ENCODE measurements around the gene TADA3. TPM values are rescaled to one million over a fixed set of nuclear protein-coding genes. Genes with fewer than 3 reads are reported as not detected.

TADA3 gene
- total and polyA plus RNA-seq, 2 donors (not counting 1 experiment from before 2014, with no cell fraction given), result 51.2 to 87.9 TPM

DNA sequence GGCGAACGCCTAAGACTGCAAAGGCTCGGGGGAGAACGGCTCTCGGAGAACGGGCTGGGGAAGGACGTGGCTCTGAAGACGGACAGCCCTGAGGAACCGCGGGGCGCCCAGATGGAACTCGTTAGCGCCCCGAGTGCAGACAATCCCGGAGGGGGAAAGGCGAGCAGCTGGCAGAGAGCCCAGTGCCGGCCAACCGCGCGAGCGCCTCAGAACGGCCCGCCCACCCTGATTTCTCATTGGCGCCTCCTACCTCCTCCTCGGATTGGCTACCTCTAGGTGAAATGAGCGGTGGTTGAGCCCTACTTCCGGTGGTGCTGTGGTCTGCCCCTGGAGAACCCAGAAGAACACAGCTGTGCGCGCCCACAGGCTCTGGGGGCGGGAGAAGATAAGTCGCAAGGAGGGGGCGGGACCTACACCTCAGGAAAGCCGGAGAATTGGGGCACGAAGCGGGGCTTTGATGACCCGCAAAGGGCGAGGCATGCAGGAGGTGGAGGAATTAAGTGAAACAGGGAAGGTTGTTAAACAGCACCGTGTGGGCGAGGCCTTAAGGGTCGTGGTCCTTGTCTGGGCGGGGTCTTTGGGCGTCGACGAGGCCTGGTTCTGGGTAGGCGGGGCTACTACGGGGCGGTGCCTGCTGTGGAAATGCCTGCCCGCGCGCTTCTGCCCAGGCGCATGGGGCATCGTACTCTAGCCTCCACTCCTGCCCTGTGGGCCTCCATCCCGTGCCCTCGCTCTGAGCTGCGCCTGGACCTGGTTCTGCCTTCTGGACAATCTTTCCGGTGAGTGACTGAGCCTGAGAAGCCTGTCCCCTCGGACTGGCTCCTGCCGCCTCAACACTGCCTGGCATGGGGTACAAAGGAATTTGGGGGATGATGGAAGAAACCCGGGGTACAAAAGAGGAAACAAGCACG lies 42.4 kb downstream of the TADA3 start, which contains the start of gene OGG1:
OGG1 (plus strand) TSS at position 308 of the 911 bp plus-strand sequence; CDS start at position 643, 335 bp downstream.
- Histone ChIP-seq H3K9me3 (ENCODE audit: control insufficient read depth, insufficient read depth, low read depth, low read length) (no peaks in the 10 kb centered on the region), H3K79me2 (ENCODE audit: control insufficient read depth, insufficient read depth, low read length) (peaks cover 11% of the 10 kb centered on the region), H3K27me3 (ENCODE audit: control insufficient read depth, insufficient read depth, low read length) (no peaks in the 10 kb centered on the region), H2AFZ (ENCODE audit: low read length) (peak within 1 kb of the TSS; percentile 97), H4K20me1 (ENCODE audit: control insufficient read depth, extremely low read depth, insufficient read depth, low read length) (no peaks in the 10 kb centered on the region), H3K27ac (ENCODE audit: insufficient read depth, low read length) (peak within 1 kb of the TSS; percentile 84), H3K4me2 (ENCODE audit: extremely low read depth, insufficient read depth, low read length) (peak within 1 kb of the TSS; percentile 89), H3K4me3 (replicated peaks in 1 of 4; ENCODE audit: control extremely low read depth in 1 of 4, insufficient read depth in 1 of 4, low read depth in 3 of 4, low read length in 4 of 4) (peak within 1 kb of the TSS; percentile 70 to 95 (median 84)), H3K9ac (ENCODE audit: insufficient read depth, low read length) (peak within 1 kb of the TSS; percentile 62), H3K4me1 (ENCODE audit: control insufficient read depth, extremely low read depth, insufficient read depth, low read length) (peaks cover 11% of the 10 kb centered on the region), H3K36me3 (ENCODE audit: control insufficient read depth, insufficient read depth, low read length) (peaks cover 15% of the 10 kb centered on the region)
- TF ChIP-seq EZH2 (IDR thresholded peaks at IDR 0.05; ENCODE audit: low read length, missing control alignments), result no peak
- TF ChIP-seq, protein P1, sequence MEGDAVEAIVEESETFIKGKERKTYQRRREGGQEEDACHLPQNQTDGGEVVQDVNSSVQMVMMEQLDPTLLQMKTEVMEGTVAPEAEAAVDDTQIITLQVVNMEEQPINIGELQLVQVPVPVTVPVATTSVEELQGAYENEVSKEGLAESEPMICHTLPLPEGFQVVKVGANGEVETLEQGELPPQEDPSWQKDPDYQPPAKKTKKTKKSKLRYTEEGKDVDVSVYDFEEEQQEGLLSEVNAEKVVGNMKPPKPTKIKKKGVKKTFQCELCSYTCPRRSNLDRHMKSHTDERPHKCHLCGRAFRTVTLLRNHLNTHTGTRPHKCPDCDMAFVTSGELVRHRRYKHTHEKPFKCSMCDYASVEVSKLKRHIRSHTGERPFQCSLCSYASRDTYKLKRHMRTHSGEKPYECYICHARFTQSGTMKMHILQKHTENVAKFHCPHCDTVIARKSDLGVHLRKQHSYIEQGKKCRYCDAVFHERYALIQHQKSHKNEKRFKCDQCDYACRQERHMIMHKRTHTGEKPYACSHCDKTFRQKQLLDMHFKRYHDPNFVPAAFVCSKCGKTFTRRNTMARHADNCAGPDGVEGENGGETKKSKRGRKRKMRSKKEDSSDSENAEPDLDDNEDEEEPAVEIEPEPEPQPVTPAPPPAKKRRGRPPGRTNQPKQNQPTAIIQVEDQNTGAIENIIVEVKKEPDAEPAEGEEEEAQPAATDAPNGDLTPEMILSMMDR (conservative IDR thresholded peaks at IDR 0.05 in 1 of 2, IDR thresholded peaks at IDR 0.05 in 1 of 2; ENCODE audit: low read depth in 1 of 2, low read length in 2 of 2), result no peak
- DNase-seq (ENCODE audit: low read depth in 2 of 2), result peak; percentile 98 to 99

- Histone ChIP-seq H3K9ac (ENCODE audit: insufficient read depth, low read length) (peak overlapping the region; percentile 62), H3K36me3 (ENCODE audit: control insufficient read depth, insufficient read depth, low read length) (peaks cover 18% of the 10 kb centered on the region), H3K79me2 (ENCODE audit: control insufficient read depth, insufficient read depth, low read length) (peaks cover 11% of the 10 kb centered on the region), H3K27me3 (ENCODE audit: control insufficient read depth, insufficient read depth, low read length) (no peaks in the 10 kb centered on the region), H3K9me3 (ENCODE audit: control insufficient read depth, insufficient read depth, low read depth, low read length) (no peaks in the 10 kb centered on the region), H3K4me1 (ENCODE audit: control insufficient read depth, extremely low read depth, insufficient read depth, low read length) (peaks cover 11% of the 10 kb centered on the region), H3K4me2 (ENCODE audit: extremely low read depth, insufficient read depth, low read length) (peak overlapping the region; percentile 84), H4K20me1 (ENCODE audit: control insufficient read depth, extremely low read depth, insufficient read depth, low read length) (no peaks in the 10 kb centered on the region), H3K4me3 (replicated peaks in 1 of 4; ENCODE audit: control extremely low read depth in 1 of 4, insufficient read depth in 1 of 4, low read depth in 3 of 4, low read length in 4 of 4) (peak overlapping the region; percentile 10 to 95 (median 32)), H3K27ac (ENCODE audit: insufficient read depth, low read length) (peak overlapping the region; percentile 84), H2AFZ (ENCODE audit: low read length) (peak overlapping the region; percentile 18)
- DNase-seq (ENCODE audit: low read depth in 2 of 2), result no peak
- TF ChIP-seq, protein P1 (conservative IDR thresholded peaks at IDR 0.05 in 1 of 2, IDR thresholded peaks at IDR 0.05 in 1 of 2; ENCODE audit: low read depth in 1 of 2, low read length in 2 of 2), result no peak
- no peak for TF ChIP-seq EZH2 (IDR thresholded peaks at IDR 0.05; ENCODE audit: low read length, missing control alignments)
Observed at GRCh38 chr3:9749296-9749644, 43.0 kb downstream of the TADA3 start.

GRCh38 chr3:9748031-9748430 lies 44.2 kb downstream of the TADA3 start:
- Histone ChIP-seq H3K79me2 (ENCODE audit: control insufficient read depth, insufficient read depth, low read length) (peaks cover 11% of the 10 kb centered on the region), H3K9ac (ENCODE audit: insufficient read depth, low read length) (no peak overlapping the region), H3K36me3 (ENCODE audit: control insufficient read depth, insufficient read depth, low read length) (peaks cover 28% of the 10 kb centered on the region), H3K27me3 (ENCODE audit: control insufficient read depth, insufficient read depth, low read length) (no peaks in the 10 kb centered on the region), H3K4me3 (replicated peaks in 1 of 4; ENCODE audit: control extremely low read depth in 1 of 4, insufficient read depth in 1 of 4, low read depth in 3 of 4, low read length in 4 of 4) (no peak overlapping the region), H3K27ac (ENCODE audit: insufficient read depth, low read length) (no peak overlapping the region), H4K20me1 (ENCODE audit: control insufficient read depth, extremely low read depth, insufficient read depth, low read length) (no peaks in the 10 kb centered on the region), H3K4me1 (ENCODE audit: control insufficient read depth, extremely low read depth, insufficient read depth, low read length) (peaks cover 11% of the 10 kb centered on the region), H3K9me3 (ENCODE audit: control insufficient read depth, insufficient read depth, low read depth, low read length) (no peaks in the 10 kb centered on the region), H2AFZ (ENCODE audit: low read length) (no peak overlapping the region), H3K4me2 (ENCODE audit: extremely low read depth, insufficient read depth, low read length) (no peak overlapping the region)
- TF ChIP-seq EZH2 (IDR thresholded peaks at IDR 0.05; ENCODE audit: low read length, missing control alignments), result no peak
- TF ChIP-seq, protein P1 (conservative IDR thresholded peaks at IDR 0.05 in 1 of 2, IDR thresholded peaks at IDR 0.05 in 1 of 2; ENCODE audit: low read depth in 1 of 2, low read length in 2 of 2), result no peak
- DNase-seq (ENCODE audit: low read depth in 2 of 2), result no peak

All from fibroblast of lung (primary cell).